Activated CD4-positive, alpha-beta T cell treated with anti-CD3 and anti-CD28 coated beads for 36 hours (primary cell): ENCODE measurements around the gene PKNOX2. TPM values are rescaled to one million over a fixed set of nuclear protein-coding genes. Genes with fewer than 3 reads are reported as not detected.

ENCODE experiments used
- ATAC-seq: fragments of 200-7000 bp; cut with Tn5 transposase; one replicate; pipeline ENCODE4 v1.10.0; 2021; ENCODE audit warnings: mild to moderate bottlenecking, moderate library complexity
- CTCF ChIA-PET: fragments of 350-600 bp; sonication (Branson Sonifier 250); formaldehyde crosslinking; loops from one replicate; lab custom pipeline; 2021; ENCODE audit warnings: antibody characterized with exemption; lab: Charles Lee
- POLR2A ChIA-PET: fragments of 350-600 bp; sonication (Branson Sonifier 250); formaldehyde crosslinking; loops from one replicate; lab custom pipeline; 2021; ENCODE audit warnings: antibody characterized with exemption, inconsistent platforms; lab: Charles Lee
- DNase-seq: peaks from one replicate; pipeline ENCODE4 v3.0.0-alpha.2; 2020
- H3K27ac Mint-ChIP-seq: one replicate; pipeline ENCODE4 v1.8.0; 2021; ENCODE audit warnings: mixed read lengths
- H3K27me3 Mint-ChIP-seq: one replicate; pipeline ENCODE4 v1.8.0; 2021; ENCODE audit warnings: mixed read lengths
- H3K36me3 Mint-ChIP-seq: one replicate; pipeline ENCODE4 v1.8.0; 2021; ENCODE audit warnings: low read depth, mixed read lengths
- H3K4me1 Mint-ChIP-seq: one replicate; pipeline ENCODE4 v1.8.0; 2021; ENCODE audit warnings: mixed read lengths
- H3K4me3 Mint-ChIP-seq: one replicate; pipeline ENCODE4 v1.8.0; 2021; ENCODE audit warnings: mild to moderate bottlenecking, moderate library complexity, mixed read lengths
- H3K9me3 Mint-ChIP-seq: one replicate; pipeline ENCODE4 v1.8.0; 2021; ENCODE audit warnings: low read depth, mixed read lengths
- intact Hi-C, 2 experiments: fragments of 100-400 bp; cut with DNase I in 1 of 2; cut with micrococcal nuclease in 1 of 2; formaldehyde crosslinking; loops; one replicate each; pipeline versions ENCODE4 v1.14.2 to v1.15.1; 2022 to 2024; cut with DNase I, micrococcal nuclease
- total RNA-seq, 2 experiments: library from RNA; stranded (reverse); gene quantifications; one replicate each; pipeline ENCODE4 v1.2.3, GENCODE V29; 2021

Gene PKNOX2
- total RNA-seq, 2 experiments from 2014 or later, result not detected

DNA sequence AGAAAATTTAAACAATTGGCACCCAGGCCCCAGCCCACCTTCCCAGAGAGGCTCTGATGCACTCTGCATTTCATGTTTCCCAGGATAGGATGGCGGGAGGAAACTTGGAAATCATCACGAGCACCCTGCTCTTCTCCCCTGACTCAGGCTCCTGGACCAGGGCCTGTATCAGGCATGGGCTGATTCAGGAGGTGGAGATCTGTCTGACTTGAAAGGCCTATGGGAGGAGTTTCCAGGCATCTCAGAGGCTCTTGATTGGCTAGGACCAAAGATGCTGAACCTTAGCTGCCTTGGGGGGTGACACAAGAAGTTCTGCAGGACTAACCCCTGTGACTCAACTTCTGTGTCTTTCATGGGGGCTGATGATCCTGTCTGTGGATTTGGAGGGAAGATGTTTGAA is 106.2 kb downstream of the PKNOX2 start:
- H3K27ac Mint-ChIP-seq, result no peak overlapping the region
- no peaks in the 10 kb centered on the region for H3K4me1 Mint-ChIP-seq
- intact Hi-C loops, result no loop called here
- DNase-seq (no peak), ATAC-seq (no peak)
- no peak overlapping the region for H3K4me3 Mint-ChIP-seq
- H3K27me3 Mint-ChIP-seq, result peaks cover 11% of the 10 kb centered on the region
- ChIA-PET POLR2A (no interaction called here), CTCF (no interaction called here)
- H3K9me3 Mint-ChIP-seq, result no peaks in the 10 kb centered on the region
- no peaks in the 10 kb centered on the region for H3K36me3 Mint-ChIP-seq

DNA sequence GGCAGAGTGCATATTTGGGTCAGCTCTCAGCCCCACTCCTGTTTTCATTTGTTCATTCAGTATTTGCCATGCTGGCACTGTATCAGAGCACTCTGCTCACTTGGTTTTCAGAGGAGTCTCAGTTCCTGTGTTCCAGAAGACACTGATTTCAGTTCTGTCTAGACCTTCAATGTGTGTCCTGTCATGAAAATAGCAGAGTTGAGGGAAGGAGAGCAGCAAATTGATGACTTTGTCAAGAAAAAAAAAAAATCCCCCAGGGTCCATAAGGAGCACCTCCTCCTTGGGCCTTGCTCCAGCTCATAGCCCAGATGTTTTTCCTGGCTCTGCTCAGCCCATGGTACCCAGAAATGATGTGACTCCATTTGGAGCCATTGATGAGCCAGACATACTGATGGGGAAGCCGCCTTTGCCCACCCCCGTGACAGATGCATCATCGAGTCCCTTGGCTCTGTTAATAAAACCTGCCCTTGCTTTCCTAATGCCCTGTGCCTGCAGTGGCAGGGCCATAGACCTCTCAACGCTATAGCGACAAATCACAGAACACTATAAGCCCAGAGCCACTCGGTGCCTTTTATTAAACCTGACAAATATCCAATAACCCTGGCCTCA is 107.0 kb downstream of the PKNOX2 start:
- no peak for DNase-seq
- no peak overlapping the region for H3K4me3 Mint-ChIP-seq
- POLR2A ChIA-PET, result no interaction called here
- intact Hi-C loops, result no loop called here
- H3K9me3 Mint-ChIP-seq, result no peaks in the 10 kb centered on the region
- no peak overlapping the region for H3K27ac Mint-ChIP-seq
- H3K36me3 Mint-ChIP-seq, result no peaks in the 10 kb centered on the region
- H3K4me1 Mint-ChIP-seq, result no peaks in the 10 kb centered on the region
- peaks cover 11% of the 10 kb centered on the region for H3K27me3 Mint-ChIP-seq
- ATAC-seq, result no peak
- CTCF ChIA-PET, result interaction anchor here (0.6 kb wide), 1 partner anchor 102 kb away, joined by 3 read pairs; no protein-coding TSS in a partner anchor

DNA sequence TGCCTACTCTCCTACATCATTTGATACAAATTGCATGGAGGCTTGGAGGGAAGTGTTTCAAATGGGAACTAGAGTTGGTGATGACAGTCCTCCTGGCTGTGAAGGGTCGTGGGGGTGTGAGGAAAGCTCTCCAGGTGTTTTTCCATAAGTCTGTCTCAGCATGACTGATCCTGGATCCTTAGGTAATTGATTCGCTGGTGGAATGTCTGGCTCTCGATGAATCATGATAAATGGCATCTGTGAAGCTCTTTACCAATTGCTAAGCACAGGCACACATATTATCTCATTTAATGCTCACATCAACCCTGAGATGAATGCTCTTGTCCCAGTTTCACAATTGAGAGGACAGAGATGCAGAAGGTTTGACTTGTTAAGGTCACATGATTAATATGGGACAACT is 107.5 kb downstream of the PKNOX2 start:
- Mint-ChIP-seq H3K4me1 (no peaks in the 10 kb centered on the region), H3K27ac (no peak overlapping the region), H3K9me3 (no peaks in the 10 kb centered on the region), H3K27me3 (peaks cover 8% of the 10 kb centered on the region), H3K36me3 (no peaks in the 10 kb centered on the region), H3K4me3 (no peak overlapping the region)
- no peak for DNase-seq
- ATAC-seq, result no peak
- intact Hi-C loops, result no loop called here
- ChIA-PET POLR2A (no interaction called here), CTCF (interaction anchor here (0.6 kb wide), 1 partner anchor 103 kb away, joined by 3 read pairs; no protein-coding TSS in a partner anchor)

DNA sequence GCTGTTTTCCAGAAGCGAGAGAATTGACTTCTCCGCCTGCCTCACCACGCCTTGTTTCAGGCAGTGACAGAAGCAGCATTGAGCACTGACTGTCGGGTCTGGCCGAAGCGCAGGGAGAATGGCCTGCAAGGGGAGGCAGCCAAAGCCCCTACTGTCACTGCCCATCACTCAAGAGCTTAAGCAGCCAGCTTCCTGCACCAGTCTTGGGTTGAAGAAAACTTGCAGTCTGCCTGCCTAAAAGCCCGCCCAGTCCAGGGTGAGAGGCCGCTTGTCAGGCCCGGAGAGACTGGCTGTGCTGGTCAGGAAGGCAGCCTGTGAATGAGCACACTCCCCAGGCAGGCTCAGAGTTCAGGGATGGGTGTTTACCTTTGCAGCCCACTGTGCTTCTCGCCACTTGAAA is 108.3 kb downstream of the PKNOX2 start:
- no peak overlapping the region for H3K27ac Mint-ChIP-seq
- no peak for ATAC-seq
- POLR2A ChIA-PET, result no interaction called here
- intact Hi-C loops, result no loop called here
- no peaks in the 10 kb centered on the region for H3K36me3 Mint-ChIP-seq
- H3K27me3 Mint-ChIP-seq, result peaks cover 2% of the 10 kb centered on the region
- H3K4me3 Mint-ChIP-seq, result no peak overlapping the region
- CTCF ChIA-PET, result no interaction called here
- H3K9me3 Mint-ChIP-seq, result no peaks in the 10 kb centered on the region
- H3K4me1 Mint-ChIP-seq, result no peaks in the 10 kb centered on the region
- no peak for DNase-seq

DNA sequence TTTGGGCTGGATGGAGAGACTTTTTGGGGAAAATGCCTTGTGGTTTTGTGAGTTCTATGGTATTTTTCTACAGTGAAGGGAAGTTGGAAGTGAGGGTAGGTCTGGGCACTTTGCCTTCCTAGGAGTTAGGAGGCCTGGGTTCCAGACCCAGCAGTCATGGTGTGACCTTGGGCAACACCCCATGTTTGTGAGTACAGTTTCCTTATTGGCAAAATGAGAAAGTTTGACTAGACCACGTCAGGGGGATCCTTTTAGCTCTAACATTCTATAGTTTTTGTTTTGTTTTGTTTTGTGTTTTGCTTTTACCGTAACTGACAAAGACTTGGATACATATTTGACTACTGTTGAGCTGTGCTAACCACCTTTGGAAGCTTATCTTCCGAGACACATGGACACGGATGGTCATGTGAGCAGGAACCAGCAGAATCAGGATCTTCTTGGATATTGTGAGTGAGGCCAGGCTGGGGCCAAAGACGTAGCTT is 109.0 kb downstream of the PKNOX2 start:
- no peaks in the 10 kb centered on the region for H3K9me3 Mint-ChIP-seq
- no peak for ATAC-seq
- ChIA-PET CTCF (no interaction called here), POLR2A (no interaction called here)
- intact Hi-C loops, result no loop called here
- no peaks in the 10 kb centered on the region for H3K36me3 Mint-ChIP-seq
- no peak overlapping the region for H3K4me3 Mint-ChIP-seq
- no peak overlapping the region for H3K27ac Mint-ChIP-seq
- peaks cover 2% of the 10 kb centered on the region for H3K27me3 Mint-ChIP-seq
- no peak for DNase-seq
- H3K4me1 Mint-ChIP-seq, result no peaks in the 10 kb centered on the region

DNA sequence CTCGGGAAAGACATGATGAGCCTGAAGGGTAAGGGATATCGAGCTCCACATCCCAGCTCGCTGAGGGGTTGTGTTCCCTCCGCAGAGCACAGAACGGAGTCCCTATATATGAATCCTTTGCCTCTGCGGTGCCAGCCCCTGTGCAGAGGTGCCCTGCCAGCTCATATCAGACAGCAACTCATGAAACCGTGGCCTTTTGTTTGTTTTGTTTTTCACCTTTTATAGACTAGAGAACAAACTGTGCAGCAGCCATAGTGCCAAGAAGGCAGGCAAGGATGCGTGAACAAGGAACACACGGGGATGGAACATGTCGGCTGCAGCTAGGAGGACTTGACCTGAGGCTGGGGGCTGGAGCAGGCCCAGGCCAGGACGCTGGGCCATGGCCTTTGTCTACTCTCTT is 109.8 kb downstream of the PKNOX2 start:
- no peak for DNase-seq
- H3K4me1 Mint-ChIP-seq, result no peaks in the 10 kb centered on the region
- H3K4me3 Mint-ChIP-seq, result no peak overlapping the region
- no peaks in the 10 kb centered on the region for H3K36me3 Mint-ChIP-seq
- H3K27ac Mint-ChIP-seq, result no peak overlapping the region
- ChIA-PET POLR2A (no interaction called here), CTCF (no interaction called here)
- H3K27me3 Mint-ChIP-seq, result no peaks in the 10 kb centered on the region
- no peaks in the 10 kb centered on the region for H3K9me3 Mint-ChIP-seq
- intact Hi-C loops, result no loop called here
- no peak for ATAC-seq

DNA sequence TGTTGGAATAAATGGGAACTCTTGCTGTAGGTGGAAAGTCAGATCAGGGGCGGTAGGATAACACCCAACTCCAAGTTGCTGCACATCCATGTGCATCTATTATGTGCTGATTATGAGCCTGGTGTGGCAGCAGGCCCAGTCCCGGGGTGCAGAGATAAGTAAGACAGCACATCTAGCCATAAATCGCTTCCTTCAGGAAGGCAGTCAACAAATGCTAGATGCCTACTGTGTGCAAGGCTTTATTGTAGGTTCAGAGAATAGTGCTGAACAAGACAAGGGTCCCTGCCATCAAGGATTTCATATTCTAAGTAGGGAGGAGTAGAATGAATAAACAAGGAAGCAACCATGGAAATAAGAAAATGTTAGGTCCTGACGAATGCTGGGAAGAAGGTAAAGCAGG is 110.2 kb downstream of the PKNOX2 start:
- Mint-ChIP-seq H3K36me3 (no peaks in the 10 kb centered on the region), H3K9me3 (no peaks in the 10 kb centered on the region), H3K4me3 (no peak overlapping the region), H3K4me1 (no peaks in the 10 kb centered on the region), H3K27me3 (no peaks in the 10 kb centered on the region), H3K27ac (no peak overlapping the region)
- ATAC-seq (no peak), DNase-seq (no peak)
- intact Hi-C loops, result no loop called here
- ChIA-PET CTCF (no interaction called here), POLR2A (no interaction called here)

DNA sequence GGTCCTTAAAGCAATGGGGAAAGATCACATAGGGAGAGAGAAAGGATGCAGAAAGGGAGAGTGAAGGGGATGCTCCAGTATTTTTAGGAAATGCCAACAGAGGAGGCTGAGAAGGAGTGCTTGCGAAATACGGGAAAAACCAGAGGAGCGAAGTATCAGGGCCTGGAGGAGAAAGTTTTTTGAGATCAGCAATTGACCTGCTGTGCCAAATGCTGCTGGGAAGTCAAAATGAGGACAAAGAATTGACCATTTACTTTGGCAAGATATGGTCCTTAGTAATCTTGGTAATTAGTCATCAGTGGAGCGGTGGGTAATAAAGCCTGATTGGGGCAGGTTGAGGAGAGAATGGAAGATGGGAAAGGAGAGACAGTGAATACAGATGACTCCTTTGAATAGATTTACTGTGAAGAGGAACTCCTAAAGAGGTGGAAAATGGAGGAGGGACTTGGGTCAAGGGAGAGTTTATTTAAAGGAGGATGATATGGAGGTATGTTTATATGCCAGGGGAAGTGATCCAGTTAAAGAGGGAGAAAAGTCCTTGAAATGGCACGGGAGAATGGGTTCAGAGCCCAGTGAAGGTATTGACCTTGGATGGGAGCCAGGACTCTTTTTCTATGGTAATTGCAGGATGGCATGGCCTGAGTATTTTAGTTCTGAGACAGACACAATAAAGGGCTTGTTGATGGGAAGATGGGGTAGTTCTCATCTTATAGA is 111.5 kb downstream of the PKNOX2 start:
- H3K27ac Mint-ChIP-seq, result no peak overlapping the region
- ATAC-seq (no peak), DNase-seq (no peak)
- POLR2A ChIA-PET, result no interaction called here
- no peaks in the 10 kb centered on the region for H3K9me3 Mint-ChIP-seq
- CTCF ChIA-PET, result no interaction called here
- H3K4me3 Mint-ChIP-seq, result no peak overlapping the region
- H3K36me3 Mint-ChIP-seq, result no peaks in the 10 kb centered on the region
- H3K4me1 Mint-ChIP-seq, result no peaks in the 10 kb centered on the region
- H3K27me3 Mint-ChIP-seq, result no peaks in the 10 kb centered on the region
- intact Hi-C loops, result no loop called here

DNA sequence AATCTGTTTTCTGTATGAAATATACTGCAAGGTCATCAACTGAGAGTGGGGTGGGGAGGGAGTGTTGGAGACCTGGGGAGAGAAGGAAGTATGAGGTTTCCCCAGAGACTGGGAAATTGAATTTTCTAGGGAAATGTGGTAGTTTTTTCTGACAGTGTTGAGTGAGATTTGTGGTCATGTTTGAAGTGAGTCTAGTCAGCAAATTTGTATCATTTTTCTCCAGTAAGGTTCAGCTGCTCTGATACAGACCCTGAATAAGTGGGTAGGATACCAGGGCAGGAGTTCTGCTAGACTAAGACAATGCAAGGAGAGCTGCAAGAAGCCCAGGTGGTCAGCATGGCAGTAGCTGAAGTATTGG is 112.0 kb downstream of the PKNOX2 start:
- no peaks in the 10 kb centered on the region for H3K9me3 Mint-ChIP-seq
- DNase-seq (no peak), ATAC-seq (no peak)
- H3K4me3 Mint-ChIP-seq, result no peak overlapping the region
- no peaks in the 10 kb centered on the region for H3K27me3 Mint-ChIP-seq
- ChIA-PET CTCF (no interaction called here), POLR2A (no interaction called here)
- no peaks in the 10 kb centered on the region for H3K36me3 Mint-ChIP-seq
- no peak overlapping the region for H3K27ac Mint-ChIP-seq
- H3K4me1 Mint-ChIP-seq, result no peaks in the 10 kb centered on the region
- intact Hi-C loops, result no loop called here

DNA sequence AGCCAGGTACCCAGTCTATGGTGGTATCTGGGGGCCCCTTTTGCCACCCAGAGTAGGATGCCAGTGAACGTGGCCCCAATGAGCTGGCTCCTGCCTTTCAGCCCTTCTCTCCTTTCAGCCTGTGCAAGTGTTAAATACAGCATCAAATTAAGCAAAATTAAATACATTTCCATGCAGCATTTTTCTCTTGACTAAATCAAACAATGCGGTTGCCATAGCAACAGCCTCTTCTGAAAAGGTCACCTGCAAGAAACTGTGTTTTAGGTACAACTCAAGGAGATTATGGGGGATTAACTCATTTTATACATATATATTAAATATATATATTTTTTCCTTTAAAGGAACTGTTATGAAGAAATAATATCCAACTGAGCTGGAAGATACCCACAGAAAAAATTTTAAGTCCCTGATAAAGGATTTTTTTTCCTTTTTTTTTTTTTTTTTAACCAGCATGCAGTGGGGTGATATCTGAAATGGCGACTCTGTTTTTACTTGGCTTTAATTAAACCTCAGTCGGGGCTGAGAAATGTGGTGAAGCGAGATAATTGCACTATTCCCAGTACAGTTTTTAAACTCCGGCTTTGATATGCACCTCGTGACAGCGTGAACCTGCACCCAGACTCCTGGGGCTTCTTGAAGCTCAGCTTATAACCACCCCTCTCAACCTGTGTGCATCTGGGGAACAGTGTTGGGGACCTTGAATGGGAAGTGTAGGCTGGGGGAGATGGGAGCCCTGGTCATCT is 115.3 kb downstream of the PKNOX2 start:
- no peaks in the 10 kb centered on the region for H3K36me3 Mint-ChIP-seq

DNA sequence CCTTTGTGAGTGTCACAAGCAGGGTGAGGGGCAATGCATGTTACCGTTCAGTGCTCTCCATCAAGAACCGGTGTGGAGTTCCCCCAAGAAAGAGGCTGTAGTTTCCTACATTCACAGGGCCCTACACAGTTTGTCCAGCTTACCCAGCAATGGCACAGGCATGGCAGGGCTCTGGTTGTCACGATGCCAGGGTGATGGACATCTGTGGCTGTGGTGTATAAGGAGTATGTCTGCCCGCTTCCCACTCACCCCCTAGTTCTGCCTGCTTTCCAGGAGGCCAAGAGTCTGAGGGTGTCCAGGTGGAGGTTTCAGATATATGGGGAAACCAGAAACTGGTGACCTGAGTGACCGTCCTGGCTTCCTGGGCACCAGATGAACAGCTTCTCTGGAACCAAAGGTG is 116.1 kb downstream of the PKNOX2 start:
- POLR2A ChIA-PET, result no interaction called here
- H3K36me3 Mint-ChIP-seq, result no peaks in the 10 kb centered on the region
- H3K27me3 Mint-ChIP-seq, result peaks cover 3% of the 10 kb centered on the region
- no peaks in the 10 kb centered on the region for H3K9me3 Mint-ChIP-seq
- H3K4me3 Mint-ChIP-seq, result no peak overlapping the region
- ATAC-seq (no peak), DNase-seq (no peak)
- CTCF ChIA-PET, result interaction anchor here (0.6 kb wide), 1 partner anchor 83 kb away, joined by 3 read pairs; no protein-coding TSS in a partner anchor
- H3K27ac Mint-ChIP-seq, result no peak overlapping the region
- intact Hi-C loops, result no loop called here
- no peaks in the 10 kb centered on the region for H3K4me1 Mint-ChIP-seq

More for the DNA sequence above, 115.3 kb downstream of the PKNOX2 start:
- ATAC-seq (no peak), DNase-seq (no peak)
- Mint-ChIP-seq H3K27me3 (peaks cover 3% of the 10 kb centered on the region), H3K4me1 (no peaks in the 10 kb centered on the region), H3K4me3 (no peak overlapping the region), H3K9me3 (no peaks in the 10 kb centered on the region), H3K27ac (no peak overlapping the region)
- intact Hi-C loops, result no loop called here
- ChIA-PET CTCF (interaction anchor here (0.7 kb wide), 1 partner anchor 32 kb away, joined by 3 read pairs; no protein-coding TSS in a partner anchor), POLR2A (no interaction called here)
